Stimulated activated CD4-positive, alpha-beta T cell treated with anti-CD3 and anti-CD28 coated beads, Interleukin-12 subunit alpha, Interleukin-12 subunit beta, amount 100 ng/mL, for 4 hours (primary cell): ENCODE data around the gene DGCR2.
"Not testable (repeated sequence)": the region's sequence is repeated elsewhere in the genome, so short reads cannot be mapped to it uniquely, and the experiment has no call there.

Experiments
- DNase-seq: peaks from one replicate; pipeline ENCODE4 v3.0.0-alpha.2; 2020

The DGCR2 gene

DNA sequence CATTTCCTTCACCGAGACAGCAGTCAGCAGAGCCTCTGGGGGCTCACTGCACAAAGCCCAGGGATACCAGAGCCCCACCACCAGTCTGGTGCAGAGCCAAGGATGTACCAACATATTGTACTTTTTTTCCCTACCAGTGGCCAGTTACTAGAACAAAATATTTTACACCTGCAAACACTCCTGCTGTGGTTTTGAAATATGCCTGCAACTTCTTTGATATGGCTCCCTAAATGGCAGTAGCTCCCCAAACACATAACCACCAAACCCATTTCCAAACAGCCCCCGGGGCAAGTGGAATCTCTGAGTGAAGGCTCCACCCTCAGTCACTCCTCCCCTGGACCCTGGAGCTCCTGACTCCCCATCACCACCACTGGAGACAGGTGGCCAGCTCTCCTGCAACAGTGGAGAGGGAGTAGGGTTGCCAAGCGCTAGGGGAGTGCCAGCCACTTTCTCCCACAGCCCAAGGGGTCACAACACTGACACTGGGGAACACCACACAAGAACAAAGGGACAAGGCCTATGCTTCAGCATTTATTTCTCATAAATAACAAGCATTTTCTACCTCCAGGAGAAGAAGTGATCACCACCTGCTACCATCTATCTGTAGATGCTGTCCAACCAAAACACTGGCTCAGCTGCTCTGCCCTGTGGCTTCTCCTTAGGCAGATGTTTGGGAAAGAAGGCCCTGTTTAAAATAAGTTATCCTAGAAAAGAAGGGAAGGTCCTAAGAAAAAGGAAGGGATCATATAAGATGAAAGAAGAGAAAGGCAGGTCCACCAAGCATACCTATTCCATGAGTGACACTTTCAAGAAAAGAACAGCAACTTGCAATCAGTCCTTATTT lies 15.1 kb downstream of the DGCR2 start:
- no peak for DNase-seq

DNA sequence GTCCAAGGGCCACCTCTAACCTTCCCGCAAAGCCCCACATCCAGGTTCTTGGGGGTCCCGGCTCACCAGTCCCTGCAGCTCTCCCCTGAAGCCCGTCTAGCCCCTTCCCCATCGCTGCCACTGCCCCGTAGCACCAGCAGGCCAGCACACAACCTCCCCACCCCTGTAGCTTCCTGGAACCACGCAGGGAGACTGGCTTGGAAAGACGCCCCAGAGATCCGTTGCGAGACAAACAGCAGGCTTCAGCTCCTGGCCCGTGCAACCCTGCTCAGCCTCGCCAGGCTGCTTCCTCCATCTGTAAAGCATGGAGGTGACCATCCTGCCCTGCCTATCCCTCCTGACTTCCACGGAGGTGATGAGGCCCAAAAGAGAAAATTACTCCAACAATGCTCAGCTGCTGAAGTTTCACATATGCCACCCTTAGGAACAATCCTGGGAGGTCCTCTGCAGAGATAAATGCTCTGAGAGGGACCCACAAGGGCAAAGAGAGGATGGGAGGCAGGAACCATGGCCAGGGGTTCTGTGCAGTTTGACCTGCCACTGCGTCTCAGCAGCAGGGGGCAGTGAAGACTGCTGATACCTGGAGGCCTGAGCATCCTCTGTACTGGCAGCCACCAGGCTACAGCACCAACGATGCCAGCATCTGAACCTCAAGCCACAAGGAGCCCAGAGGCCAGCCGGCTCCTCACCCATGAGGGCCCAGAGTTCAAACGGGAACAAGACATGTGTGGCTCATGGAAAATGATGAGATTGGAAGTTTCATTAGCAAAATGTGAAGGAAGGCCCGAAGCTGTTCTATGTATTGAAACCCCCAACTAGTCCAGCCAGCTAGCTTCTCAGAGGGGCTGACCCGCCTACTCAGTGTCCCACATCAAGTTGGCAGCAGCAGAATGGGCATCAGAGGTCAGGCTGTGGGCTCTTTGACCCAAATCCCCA lies 16.1 kb downstream of the DGCR2 start:
- peak; percentile 30 for DNase-seq

DNA sequence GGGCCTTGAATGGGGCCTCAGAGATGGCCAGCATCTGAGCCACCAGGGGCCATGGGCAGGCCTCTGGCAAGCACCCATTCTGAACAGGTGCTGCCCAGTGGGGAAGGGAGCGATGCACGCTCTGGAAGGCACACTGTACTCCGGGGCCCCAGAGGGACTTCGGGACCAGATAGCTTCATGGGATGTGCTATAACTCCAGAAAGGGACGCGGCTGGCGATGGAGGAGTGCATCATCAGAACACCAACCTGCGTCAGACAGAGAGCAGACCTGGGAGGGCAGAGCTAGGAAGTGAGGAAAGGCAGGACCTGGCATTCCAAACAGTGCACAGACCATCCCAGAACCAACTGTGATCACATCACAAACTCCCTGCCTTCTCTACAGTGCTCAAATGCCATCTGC lies 16.8 kb downstream of the DGCR2 start:
- DNase-seq: no peak

DNA sequence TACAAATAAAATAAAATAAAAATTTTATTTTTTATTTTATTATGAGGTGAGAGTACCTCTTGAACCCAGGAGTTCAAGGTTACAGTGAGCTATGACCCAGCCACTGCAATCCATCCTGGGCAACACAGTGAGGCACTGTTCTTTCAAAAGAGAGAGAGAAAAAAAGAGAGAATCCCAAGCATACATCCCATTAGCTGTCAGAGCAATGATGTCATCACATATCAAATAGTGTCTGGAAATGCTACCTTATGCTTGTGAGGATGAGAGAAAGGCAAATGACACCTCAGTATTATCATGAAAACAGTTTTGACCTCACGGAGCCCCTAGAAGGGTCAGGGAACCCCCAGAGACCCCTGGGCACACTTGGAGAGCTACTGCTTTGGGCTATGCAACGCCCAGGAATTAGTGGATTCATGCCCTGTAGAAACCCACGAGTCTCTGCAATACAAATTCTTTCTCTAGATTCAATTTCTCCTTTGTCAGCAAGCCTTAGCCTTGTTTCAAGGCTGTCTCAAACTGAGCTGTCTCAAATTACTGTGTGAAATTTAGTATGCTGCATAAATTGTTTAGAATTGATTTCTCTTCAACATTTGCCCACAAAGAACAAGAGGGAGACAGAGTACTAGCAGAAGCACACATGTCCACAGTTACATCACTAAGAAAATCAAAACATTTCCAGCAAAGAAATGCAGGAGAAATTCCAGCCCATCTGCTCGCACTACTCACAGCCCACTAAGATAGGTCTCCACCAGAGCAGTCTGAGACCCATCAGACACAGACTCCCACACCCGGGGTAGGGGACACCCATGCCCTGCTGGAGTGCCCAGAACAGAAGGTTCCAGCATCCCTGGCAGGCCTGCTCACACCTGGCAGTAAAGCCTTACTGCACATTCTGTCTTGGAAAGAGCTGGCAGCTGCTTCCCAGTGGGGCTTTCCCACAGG lies 18.1 kb downstream of the DGCR2 start:
- no peak for DNase-seq

DNA sequence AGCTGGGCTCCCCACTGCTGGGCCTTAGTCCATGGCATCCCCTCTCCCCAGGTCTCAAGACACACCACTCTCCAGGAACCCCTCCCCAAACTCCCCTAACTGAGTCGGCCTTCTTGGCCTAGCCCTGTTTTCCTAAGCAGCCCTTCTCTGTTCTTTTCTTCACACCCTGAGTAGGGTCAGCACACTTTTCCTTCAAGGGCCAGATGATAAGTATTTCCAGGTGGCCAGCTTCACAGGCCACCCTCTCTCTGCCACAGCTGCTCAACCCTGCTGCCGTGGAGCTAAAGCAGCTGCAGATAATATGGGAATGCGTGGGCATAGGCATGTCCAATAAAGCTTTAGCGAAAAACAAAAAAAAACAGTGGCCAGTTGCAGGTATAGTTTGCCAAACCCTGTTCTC lies 24.1 kb downstream of the DGCR2 start:
- DNase-seq: no peak

DNA sequence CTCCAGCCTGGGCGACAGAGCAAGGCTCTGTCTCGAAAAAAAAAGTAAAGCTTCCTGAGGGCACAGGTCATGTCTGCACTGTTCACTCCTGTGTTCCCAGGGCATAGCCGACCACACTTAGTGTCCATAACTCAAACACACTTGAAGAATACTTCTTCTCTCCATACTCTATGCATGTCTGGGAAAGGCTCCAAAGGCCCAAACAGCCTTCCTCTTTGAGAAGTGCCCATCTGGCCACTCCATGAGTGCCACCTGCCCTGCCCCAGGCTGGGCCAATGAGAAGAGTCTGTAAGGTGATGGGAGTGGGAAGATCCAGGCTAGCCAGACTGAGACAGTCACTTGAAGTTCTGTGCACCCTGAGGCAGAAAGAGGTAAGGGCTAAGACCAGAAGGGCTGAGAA lies 24.7 kb downstream of the DGCR2 start:
- no peak for DNase-seq

DNA sequence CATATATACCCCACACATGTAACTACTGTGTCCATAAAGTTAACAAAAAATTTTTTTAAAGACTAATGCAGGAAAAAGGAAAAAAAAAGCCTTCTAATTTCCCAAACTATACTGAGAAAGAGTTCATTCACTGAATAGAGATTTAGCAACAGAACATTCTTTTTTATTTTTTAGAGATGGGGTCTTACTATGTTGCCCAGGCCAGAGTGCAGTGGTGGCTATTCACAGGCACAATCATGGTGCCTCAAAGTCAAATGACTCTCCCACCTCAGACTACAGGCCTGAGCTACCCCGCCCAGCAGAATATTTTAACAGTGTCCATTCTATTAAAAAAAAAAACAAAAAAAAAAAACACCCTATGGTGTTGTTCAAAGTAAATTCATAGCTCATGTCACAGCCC lies 25.7 kb downstream of the DGCR2 start:
- DNase-seq: no peak

DNA sequence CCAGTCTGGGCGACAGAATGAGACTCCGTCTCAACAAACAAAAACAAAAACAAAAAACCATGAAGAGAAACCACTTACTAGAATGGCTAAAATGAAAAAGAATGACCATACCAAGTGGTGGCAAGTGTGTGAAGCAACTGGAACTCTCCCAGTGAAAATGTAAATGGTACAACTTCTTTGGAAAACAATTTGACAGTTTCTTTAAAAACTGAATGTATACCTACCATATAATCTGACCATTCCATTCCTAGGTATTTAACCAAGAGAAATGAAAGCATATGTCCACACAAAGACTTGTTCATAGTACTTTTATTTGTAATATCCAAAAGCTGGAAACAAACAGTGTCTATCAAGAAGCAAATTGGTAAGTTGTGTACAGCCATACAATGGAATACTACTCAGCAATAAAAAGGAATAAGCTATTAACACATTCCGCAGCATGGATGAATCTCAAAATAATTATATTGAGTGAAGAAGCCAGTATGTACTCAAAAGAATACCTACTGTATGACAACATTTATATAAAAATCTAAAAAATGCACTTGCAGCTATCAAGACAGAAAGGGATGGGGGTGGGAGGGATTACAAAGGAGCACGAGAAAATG lies 27.7 kb downstream of the DGCR2 start:
- DNase-seq: no peak

DNA sequence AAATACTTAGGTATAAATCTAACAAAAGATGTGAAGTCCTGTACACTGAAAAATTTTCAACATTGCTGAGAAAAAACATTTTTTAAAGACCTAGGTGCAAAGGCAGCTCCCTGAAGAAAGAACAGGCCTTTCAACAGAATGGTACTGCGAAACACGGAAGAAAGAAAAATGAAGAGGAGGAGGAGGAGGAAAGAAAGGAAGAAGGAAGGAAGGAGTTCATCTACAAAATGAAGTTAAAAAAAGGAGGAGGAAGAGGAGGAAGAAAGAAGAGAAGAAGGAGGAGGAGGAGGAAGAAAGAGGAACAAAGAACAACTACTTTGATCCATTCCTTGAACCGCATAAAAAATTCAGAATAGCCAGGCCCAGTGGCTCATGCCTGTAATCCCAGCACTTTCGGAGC lies 29.5 kb downstream of the DGCR2 start:
- DNase-seq: no peak

DNA sequence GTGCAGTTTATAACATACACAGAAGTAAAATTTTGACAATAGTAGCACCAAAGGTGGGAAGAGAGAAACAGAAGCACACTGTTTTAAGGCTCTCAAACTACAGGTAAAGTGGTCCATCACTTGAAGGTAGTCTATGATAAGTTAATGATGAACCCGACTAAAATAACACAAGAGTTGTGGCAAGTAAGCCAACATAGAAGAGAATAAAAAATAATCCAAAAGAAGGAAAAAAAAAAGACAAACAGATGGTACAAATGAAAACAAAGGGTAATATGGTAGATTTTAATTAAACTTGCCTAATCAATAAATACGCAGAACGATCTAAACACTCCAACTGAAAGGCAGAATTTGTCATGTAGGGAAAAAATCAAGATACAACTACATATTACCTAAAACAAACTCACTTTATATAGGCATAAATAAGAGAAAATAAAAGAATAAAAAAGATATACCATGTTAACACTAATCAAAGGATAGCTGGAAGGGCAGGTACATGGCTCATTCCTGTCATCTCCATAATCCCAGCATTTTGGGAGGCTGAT lies 31.6 kb downstream of the DGCR2 start:
- no peak for DNase-seq

DNA sequence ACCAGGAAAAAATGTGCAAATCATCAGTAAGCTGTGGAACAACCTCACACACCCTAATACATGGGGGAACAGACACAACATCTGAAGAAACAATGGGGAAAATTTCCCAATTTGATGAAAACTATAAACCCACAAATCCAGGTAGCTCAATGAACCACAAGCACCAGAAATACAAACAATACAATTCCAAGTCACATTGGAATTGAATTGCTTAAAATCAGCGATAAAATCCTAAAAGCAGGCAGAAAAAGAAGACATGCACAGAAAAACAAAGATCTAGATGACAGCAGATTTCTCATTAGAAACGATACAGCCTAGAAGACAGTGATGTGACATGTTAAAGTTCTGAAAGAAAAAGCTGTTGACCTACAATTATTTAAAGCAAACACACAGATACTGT lies 32.0 kb downstream of the DGCR2 start:
- no peak for DNase-seq

DNA sequence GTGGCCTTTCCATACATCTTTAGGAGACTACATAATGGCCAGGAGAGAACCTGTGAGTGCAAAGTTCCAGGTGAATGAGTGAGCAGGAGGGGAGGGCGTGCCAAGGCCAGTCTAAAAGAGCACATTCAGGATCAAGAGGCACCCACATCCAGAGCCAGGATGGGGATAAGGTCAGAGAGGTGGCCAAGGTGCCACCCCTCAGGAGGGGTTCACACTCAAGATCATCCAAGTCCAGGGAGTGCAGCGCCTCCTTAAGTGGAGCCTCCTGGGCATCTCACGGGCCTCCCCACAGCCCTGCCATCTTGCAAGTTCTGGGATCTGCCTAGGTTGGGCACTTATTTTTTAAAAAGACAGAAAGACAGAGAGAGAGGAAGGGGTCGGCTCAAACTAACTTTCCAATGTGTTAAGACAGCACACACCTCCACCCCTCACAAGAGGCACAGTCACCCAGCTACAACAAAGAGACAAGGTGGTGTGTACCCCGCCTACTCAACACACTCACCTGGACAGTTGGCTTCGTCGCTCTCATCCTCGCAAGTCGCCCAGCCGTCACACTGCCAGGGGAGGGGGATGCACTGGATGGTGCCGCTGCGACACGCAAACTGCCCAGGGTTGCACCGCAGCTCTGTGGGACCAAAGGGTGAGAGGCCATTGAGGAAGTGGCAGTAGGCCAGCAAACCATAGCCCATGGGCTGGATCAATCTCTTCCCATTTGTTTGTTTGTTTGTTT lies 33.2 kb downstream of the DGCR2 start:
- DNase-seq: no peak

DNA sequence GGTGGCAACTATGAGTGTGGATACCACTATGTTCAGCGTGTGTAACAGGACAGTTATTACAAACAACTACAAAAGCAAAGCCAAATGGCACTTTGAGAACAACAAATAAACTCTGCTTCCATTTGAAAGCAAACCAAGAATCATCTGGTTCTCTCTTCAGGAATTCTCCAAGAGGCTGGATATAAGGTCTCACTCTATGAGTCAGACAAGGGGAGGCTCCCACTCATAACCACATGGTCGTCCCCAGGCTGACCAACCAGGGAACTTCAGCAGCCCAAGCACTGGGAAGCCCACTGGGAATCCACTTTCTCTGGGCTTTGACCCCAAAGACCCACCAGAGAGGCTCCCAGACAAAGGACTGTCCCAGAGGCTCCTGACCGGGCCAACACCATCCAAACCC lies 35.3 kb downstream of the DGCR2 start:
- DNase-seq: no peak

DNA sequence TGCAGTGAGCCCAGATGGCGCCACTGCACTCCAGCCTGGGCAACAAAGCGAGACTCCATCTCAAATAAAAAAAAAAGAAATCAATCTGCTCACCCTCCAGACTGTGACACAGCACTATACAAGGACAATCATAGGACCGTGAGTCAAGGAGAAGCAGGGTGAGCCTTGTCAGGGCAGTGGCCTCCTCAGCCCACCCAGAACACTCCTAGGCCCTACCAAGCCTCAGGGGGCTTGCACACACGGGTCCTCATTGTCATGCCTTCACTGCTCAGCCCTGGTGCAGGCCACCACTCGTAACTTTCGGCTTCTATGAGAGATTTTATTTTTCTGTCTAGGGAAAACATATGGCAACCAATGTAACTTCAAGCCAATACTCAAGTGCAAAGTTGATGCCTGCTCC lies 35.8 kb downstream of the DGCR2 start:
- no peak for DNase-seq

DNA sequence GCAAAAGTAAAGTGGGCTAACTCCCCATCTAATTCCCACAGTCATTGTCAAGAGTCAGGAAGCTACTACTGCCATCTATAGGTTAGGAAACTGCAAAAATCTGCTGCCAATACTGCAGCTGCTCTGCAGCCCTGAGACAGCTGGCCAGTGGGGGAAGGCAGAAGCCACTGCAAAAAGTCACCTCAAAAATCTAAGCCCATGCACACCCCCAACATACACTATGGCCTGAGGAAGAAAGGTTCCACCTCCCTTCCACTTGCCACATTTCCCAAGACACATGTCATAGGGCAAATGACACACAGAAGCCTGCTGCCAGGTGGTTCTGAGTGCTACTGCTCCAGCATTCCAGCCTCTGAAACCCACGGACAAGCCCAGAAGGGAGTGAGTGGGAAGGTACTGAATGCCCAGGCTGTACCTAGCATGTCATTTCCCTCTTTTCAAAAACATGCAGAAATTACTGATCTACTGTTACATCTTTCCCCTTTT lies 36.9 kb downstream of the DGCR2 start:
- no peak for DNase-seq

DNA sequence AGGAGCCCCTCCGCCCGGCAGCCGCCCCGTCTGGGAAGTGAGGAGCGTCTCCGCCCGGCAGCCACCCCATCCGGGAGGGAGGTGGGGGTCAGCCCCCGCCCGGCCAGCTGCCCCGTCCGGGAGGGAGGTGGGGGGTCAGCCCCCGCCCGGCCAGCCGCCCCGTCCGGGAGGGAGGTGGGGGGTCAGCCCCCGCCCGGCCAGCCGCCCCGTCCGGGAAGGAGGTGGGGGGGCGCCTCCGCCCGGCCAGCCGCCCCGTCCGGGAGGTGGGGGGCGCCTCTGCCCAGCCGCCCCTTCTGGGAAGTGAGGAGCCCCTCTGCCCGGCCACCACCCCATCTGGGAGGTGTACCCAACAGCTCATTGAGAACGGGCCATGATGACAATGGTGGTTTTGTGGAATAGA lies 37.6 kb downstream of the DGCR2 start:
- not testable (repeated sequence) for DNase-seq

DNA sequence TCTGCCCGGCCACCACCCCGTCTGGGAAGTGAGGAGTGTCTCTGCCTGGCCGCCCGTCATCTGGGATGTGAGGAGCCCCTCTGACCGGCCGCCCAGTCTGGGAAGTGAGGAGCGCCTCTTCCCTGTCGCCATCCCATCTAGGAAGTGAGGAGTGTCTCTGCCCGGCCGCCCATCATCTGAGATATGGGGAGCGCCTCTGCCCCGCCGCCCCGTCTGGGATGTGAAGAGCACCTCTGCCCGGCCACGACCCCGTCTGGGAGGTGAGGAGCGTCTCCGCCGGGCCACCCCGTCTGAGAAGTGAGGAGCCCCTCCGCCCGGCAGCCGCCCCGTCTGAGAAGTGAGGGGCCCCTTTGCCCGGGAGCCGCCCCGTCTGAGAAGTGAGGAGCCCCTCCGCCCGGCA lies 38.1 kb downstream of the DGCR2 start:
- DNase-seq: not testable (repeated sequence)

DNA sequence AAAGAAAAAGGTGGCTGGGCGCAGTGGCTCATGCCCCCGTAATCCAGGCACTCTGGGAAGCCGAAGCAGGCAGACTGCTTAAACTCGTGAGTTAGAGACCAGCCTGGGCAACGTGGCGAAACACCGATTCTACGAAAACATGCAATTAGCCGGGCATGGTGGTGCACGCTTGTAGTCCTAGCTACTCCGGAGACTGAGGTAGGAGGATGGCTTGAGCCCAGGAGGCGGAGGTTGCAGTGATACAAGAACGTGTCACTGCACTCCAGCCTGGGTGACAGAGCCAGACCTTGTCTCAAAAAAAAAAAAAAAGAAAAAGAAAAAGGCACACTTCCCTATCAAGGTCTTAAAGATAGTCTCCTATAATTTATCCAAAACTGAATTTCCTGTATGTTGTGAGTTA lies 39.4 kb downstream of the DGCR2 start:
- no peak for DNase-seq

DNA sequence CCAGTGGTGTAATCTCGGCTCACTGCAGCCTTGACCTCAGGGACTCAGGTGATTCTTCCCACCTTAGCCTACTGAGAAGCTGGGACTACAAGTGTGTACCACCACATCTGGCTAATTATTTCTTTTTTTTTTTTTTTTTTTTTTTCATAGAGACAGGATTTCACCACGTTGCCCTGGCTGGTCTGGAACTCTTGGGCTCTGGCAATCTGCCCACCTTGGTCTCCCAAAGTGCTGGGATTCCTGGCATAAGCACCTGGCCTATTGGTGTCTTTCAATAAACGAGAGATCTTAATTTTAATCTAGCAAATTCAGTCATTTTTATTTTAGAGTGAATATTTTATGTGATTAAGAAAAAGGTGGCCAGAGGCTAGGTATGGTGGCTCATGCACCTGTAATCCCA lies 40.1 kb downstream of the DGCR2 start:
- no peak for DNase-seq

DNA sequence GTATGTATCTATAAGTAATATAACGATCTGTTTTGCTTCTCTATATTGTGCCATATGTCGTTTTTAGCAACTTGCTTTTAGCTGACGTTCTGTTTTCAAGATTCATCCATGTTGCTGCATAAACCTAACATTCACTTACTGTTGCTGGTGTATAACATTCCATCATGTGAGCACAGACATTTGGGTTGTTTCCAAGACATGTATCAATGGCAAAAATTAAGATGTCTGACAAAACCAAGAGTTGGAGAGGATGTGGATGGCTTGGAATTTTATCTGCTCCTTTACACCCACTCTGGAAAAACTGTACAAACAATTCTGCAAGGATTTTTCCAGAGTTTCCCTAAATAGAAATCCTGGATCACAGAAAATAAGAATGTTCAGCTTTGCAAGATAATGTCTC lies 40.9 kb downstream of the DGCR2 start:
- no peak for DNase-seq

DNA sequence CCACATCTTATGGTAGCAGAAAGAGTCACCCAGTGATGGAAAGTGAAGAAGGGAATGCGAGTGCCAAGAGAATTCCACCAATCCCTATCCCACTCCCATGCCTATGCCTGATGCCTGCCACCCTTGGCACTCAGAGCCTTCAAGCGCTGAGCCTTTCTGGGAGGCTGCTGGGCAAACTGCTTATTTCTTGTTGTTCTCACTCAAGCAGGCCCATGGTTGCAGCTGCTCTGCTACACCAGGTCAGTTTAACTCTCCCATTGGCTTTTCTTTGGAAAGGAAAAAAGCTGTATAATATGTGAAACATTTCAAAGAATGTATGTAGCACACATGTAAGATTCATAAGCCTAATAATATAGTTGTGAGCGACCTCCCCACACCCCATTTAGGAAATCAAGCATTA lies 41.4 kb downstream of the DGCR2 start:
- DNase-seq: no peak
